C4-2B (cell line): ENCODE measurements around the gene SH3PXD2B.

Source experiments
- ZFX ChIP-seq: fragments of 450-650 bp; IDR thresholded peaks from 2 replicates; pipeline ENCODE4 v1.6.1; 2017
- TF ChIP-seq, protein P1 (sequence below): fragments of 450-650 bp; conservative IDR thresholded peaks from 2 replicates; pipeline ENCODE4 v1.5.1; 2017; ENCODE audit warnings: mild to moderate bottlenecking

DNA sequence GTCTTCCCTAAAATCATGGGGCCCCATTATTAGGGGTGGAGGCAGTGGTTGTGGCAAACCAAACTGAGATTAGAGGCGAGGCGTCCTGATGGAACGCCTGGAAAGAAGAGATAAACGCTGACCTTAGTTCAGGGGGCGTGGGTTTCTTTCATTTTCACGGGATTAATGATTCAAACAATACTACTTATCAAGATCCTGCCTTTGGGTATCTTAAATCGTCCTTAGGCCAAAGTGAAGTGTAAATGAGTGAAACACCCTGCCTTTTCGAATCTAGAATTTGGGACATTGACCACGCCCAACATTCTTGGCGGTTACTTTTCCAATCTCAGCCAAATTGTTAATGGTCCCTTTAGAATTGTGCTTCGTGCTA lies 169.7 kb downstream of the SH3PXD2B start:
- TF ChIP-seq, protein P1, sequence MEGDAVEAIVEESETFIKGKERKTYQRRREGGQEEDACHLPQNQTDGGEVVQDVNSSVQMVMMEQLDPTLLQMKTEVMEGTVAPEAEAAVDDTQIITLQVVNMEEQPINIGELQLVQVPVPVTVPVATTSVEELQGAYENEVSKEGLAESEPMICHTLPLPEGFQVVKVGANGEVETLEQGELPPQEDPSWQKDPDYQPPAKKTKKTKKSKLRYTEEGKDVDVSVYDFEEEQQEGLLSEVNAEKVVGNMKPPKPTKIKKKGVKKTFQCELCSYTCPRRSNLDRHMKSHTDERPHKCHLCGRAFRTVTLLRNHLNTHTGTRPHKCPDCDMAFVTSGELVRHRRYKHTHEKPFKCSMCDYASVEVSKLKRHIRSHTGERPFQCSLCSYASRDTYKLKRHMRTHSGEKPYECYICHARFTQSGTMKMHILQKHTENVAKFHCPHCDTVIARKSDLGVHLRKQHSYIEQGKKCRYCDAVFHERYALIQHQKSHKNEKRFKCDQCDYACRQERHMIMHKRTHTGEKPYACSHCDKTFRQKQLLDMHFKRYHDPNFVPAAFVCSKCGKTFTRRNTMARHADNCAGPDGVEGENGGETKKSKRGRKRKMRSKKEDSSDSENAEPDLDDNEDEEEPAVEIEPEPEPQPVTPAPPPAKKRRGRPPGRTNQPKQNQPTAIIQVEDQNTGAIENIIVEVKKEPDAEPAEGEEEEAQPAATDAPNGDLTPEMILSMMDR = no peak
- no peak for TF ChIP-seq ZFX
